ENCODE data around the gene RELT. TPM values are rescaled to one million over a fixed set of nuclear protein-coding genes. Genes with fewer than 3 reads are reported as not detected.

Gene RELT
- total RNA-seq, 1 experiment from 2014 or later: 10.2 TPM

- Histone ChIP-seq H2BK5ac (ENCODE audit: insufficient read length, low read length) (no peak overlapping the region), H3K56ac (ENCODE audit: insufficient read length, low read depth, low read length) (no peak overlapping the region), H3K79me2 (ENCODE audit: insufficient read depth, low read length) (no peaks in the 10 kb centered on the region), H4K20me1 (ENCODE audit: control insufficient read depth, insufficient read depth, insufficient read length) (no peaks in the 10 kb centered on the region), H3T11ph (ENCODE audit: low read length) (no peak overlapping the region), H4K5ac (ENCODE audit: insufficient read length, low read depth, low read length) (no peak overlapping the region), H2AK5ac (ENCODE audit: insufficient read length, low read length) (no peak overlapping the region), H4K8ac (replicated peaks; ENCODE audit: insufficient read length, low read depth, low read length) (no peak overlapping the region), H3K9ac (ENCODE audit: extremely low read depth, insufficient read length, low read length) (no peak overlapping the region), H3K23me2 (ENCODE audit: insufficient read length, low read depth, low read length, poor library complexity, severe bottlenecking) (no peaks in the 10 kb centered on the region), H3K18ac (ENCODE audit: insufficient read length, low read depth, low read length) (no peak overlapping the region), H3K23ac (ENCODE audit: insufficient read length, low read depth, low read length) (no peak overlapping the region), H2BK20ac (ENCODE audit: low read depth, low read length, poor library complexity, severe bottlenecking) (no peak overlapping the region), H2BK12ac (ENCODE audit: insufficient read length, low read depth, low read length) (no peak overlapping the region), H2BK120ac (ENCODE audit: low read depth, low read length, poor library complexity, severe bottlenecking) (no peak overlapping the region), H3K27ac (ENCODE audit: insufficient read length, low read depth, low read length) (no peak overlapping the region), H3K27me3 (ENCODE audit: insufficient read depth, low read length) (no peaks in the 10 kb centered on the region), H3K14ac (ENCODE audit: insufficient read depth, low read length) (no peak overlapping the region), H3K79me1 (ENCODE audit: insufficient read depth, low read depth, low read length, poor library complexity, severe bottlenecking) (no peaks in the 10 kb centered on the region), H3K4ac (ENCODE audit: low read depth, low read length) (no peak overlapping the region), H3K9me3 (ENCODE audit: control insufficient read depth, low read depth, low read length) (no peaks in the 10 kb centered on the region), H3K4me1 (ENCODE audit: insufficient read depth, low read length) (peaks cover 2% of the 10 kb centered on the region; the same call in 1 of the 2 replicates), H4K91ac (ENCODE audit: insufficient read length, low read depth, low read length) (no peak overlapping the region), H2BK15ac (ENCODE audit: low read depth, low read length) (no peak overlapping the region), H2AFZ (ENCODE audit: low read length) (no peak overlapping the region), H3K4me2 (ENCODE audit: insufficient read depth, insufficient read length, low read length) (no peak overlapping the region)
- Mint-ChIP-seq H3K4me3 (no peak overlapping the region), H3K9me3 (no peaks in the 10 kb centered on the region), H3K4me1 (peaks cover 13 to 22% of the 10 kb centered on the region in 2 experiments), H3K27me3 (ENCODE audit: low read depth) (no peaks in the 10 kb centered on the region), H3K36me3 (ENCODE audit: insufficient read depth in 1 of 3, low read depth in 3 of 3) (peaks cover 0 to 3% (median 0%) of the 10 kb centered on the region in 3 experiments; a peak in 1 of 7 replicates), H3K27ac (peak overlapping the region in 1 of 3 experiments; percentile 64; a peak in 2 of 7 replicates)
- no peak for TF ChIP-seq CTCF (conservative IDR thresholded peaks at IDR 0.05)
- no CpG with 5 or more reads among the region's 2 CpGs for WGBS (ENCODE audit: extremely low coverage, insufficient read length, low lambda C conversion rate)
- DNase-seq: no peak
Measured at GRCh38 chr11:73426219-73426850, 50.1 kb downstream of the RELT start.

Measured in H9 (cell line).